LNCAP (cell line): ENCODE measurements around the gene NDST3.

Source experiments
- CTCF ChIP-seq: fragments of 450-650 bp; IDR thresholded peaks from 2 replicates; pipeline ENCODE4 v1.5.1; 2017; ENCODE audit warnings: mild to moderate bottlenecking

NDST3 gene

GRCh38 chr4:118158763-118159375 is 124.6 kb downstream of the NDST3 start:
- no peak for TF ChIP-seq CTCF

GRCh38 chr4:118167306-118167705 is 133.0 kb downstream of the NDST3 start:
- no peak for TF ChIP-seq CTCF

- no peak for TF ChIP-seq CTCF
These were observed 137.1 kb downstream of the NDST3 start for GRCh38 chr4:118171381-118171780.

GRCh38 chr4:118173126-118173525 is 138.8 kb downstream of the NDST3 start:
- no peak for TF ChIP-seq CTCF

GRCh38 chr4:118173956-118174725 is 139.9 kb downstream of the NDST3 start:
- no peak for TF ChIP-seq CTCF

- TF ChIP-seq CTCF = no peak
These were observed 141.2 kb downstream of the NDST3 start for GRCh38 chr4:118175506-118175905.

GRCh38 chr4:118177126-118177525 is 142.8 kb downstream of the NDST3 start:
- no peak for TF ChIP-seq CTCF
